ENCODE measurements around the gene ST3GAL3. TPM values are rescaled to one million over a fixed set of nuclear protein-coding genes. Genes with fewer than 3 reads are reported as not detected.

Gene ST3GAL3
- total RNA-seq, 1 donor from 2014 or later = 20.5 TPM

- peaks cover 34% of the 10 kb centered on the region for H3K4me1 ChIP-seq
- DNase-seq (peak; percentile 82), ATAC-seq (peak; percentile 37)
- H3K36me3 ChIP-seq = no peaks in the 10 kb centered on the region
- intact Hi-C loops (cut with DNase I) = no loop called here
- no peaks in the 10 kb centered on the region for H3K27me3 ChIP-seq
- H3K4me3 ChIP-seq = no peak overlapping the region
- no peak for TF ChIP-seq CTCF (IDR thresholded peaks at IDR 0.05)
- no peak overlapping the region for H3K27ac ChIP-seq
- no peaks in the 10 kb centered on the region for H3K9me3 ChIP-seq
Observed at GRCh38 chr1:43836267-43836951, 129.1 kb downstream of the ST3GAL3 start.

- no peaks in the 10 kb centered on the region for H3K27me3 ChIP-seq
- DNase-seq (no peak), ATAC-seq (no peak)
- no peak overlapping the region for H3K27ac ChIP-seq
- peak overlapping the region; percentile 35 for H3K4me3 ChIP-seq
- intact Hi-C loops (cut with DNase I) = no loop called here
- TF ChIP-seq CTCF (IDR thresholded peaks at IDR 0.05) = no peak
- no peaks in the 10 kb centered on the region for H3K9me3 ChIP-seq
- H3K4me1 ChIP-seq = peaks cover 19% of the 10 kb centered on the region
- no peaks in the 10 kb centered on the region for H3K36me3 ChIP-seq
Observed at GRCh38 chr1:43839056-43839455, 131.7 kb downstream of the ST3GAL3 start.

GRCh38 chr1:43841321-43842174 lies 134.2 kb downstream of the ST3GAL3 start:
- Histone ChIP-seq H3K4me3 (no peak overlapping the region), H3K36me3 (no peaks in the 10 kb centered on the region), H3K27ac (no peak overlapping the region), H3K27me3 (no peaks in the 10 kb centered on the region), H3K9me3 (no peaks in the 10 kb centered on the region), H3K4me1 (no peaks in the 10 kb centered on the region)
- no peak for TF ChIP-seq CTCF (IDR thresholded peaks at IDR 0.05)
- ATAC-seq = no peak
- intact Hi-C loops (cut with DNase I) = no loop called here
- no peak for DNase-seq

GRCh38 chr1:43842175-43842498 lies 134.8 kb downstream of the ST3GAL3 start:
- H3K27ac ChIP-seq = no peak overlapping the region
- ATAC-seq (no peak), DNase-seq (no peak)
- H3K9me3 ChIP-seq = no peaks in the 10 kb centered on the region
- no peak overlapping the region for H3K4me3 ChIP-seq
- no peaks in the 10 kb centered on the region for H3K4me1 ChIP-seq
- no peaks in the 10 kb centered on the region for H3K36me3 ChIP-seq
- intact Hi-C loops (cut with DNase I) = no loop called here
- TF ChIP-seq CTCF (IDR thresholded peaks at IDR 0.05) = no peak
- no peaks in the 10 kb centered on the region for H3K27me3 ChIP-seq

GRCh38 chr1:43843684-43844083 lies 136.3 kb downstream of the ST3GAL3 start:
- TF ChIP-seq CTCF (IDR thresholded peaks at IDR 0.05) = no peak
- H3K9me3 ChIP-seq = no peaks in the 10 kb centered on the region
- no peak overlapping the region for H3K27ac ChIP-seq
- H3K27me3 ChIP-seq = no peaks in the 10 kb centered on the region
- ATAC-seq (no peak), DNase-seq (no peak)
- H3K36me3 ChIP-seq = no peaks in the 10 kb centered on the region
- intact Hi-C loops (cut with DNase I) = no loop called here
- no peak overlapping the region for H3K4me3 ChIP-seq
- H3K4me1 ChIP-seq = no peaks in the 10 kb centered on the region

Data from upper lobe of right lung (tissue), 1 donor.